HG02870 (cell line): Measurements from ENCODE around the gene DOCK11.

Experiments
- ATAC-seq: cut with Tn5 transposase; IDR thresholded peaks from one replicate; pipeline ENCODE4 v1.9.1; 2021; ENCODE audit warnings: mild to moderate bottlenecking, moderate library complexity; ENCODE audit not compliant: unreplicated experiment

DOCK11 gene

DNA sequence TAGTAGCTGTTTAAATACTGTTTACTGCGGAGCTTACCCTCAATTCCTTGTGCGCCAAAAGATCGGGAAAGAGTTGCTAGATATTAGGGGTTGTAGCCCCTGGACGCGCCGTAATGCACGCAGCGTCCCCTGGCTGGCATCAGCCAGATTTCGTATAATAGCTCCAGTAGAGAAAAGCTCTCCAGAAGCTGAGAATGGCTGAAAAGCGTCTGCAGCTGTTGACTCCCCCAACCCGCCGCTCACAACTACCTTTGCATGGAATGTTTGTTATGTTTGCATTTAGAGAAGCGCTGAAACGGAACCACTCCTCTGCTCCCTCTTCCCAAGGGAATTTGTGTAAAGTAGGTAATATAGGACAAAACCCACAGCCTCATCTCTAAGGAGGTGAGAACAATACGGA, 3.7 kb downstream of the DOCK11 start:
- ATAC-seq = no peak

DNA sequence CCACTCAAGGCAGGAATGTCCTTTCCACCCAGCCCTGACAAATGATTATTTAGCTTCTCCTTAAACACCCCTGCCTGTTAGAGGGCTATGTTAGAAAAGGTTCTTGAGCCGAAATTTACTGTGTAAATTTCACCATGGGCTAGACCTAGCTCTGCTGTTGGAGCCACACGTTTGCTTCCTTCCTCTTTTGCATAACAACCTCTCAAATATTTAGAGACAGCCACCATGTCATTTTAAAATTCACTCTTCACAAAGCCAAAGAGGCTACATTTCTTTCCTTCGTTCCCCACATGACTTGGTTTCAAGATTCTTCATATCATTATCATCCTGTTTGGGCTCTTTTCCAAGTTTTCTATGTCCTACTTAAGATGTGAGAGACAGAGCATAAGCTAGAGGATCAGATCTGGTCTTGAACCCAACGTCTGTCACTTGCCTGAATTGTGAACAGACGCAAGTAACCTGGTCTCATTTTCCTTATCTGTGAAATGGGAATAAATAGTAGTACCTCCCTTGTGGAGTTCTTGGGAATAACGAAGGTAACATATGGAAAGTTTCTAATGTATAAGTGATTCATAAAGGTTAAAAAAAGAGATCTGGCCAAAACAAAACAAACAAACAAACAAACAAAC, 6.7 kb downstream of the DOCK11 start:
- ATAC-seq = no peak

DNA sequence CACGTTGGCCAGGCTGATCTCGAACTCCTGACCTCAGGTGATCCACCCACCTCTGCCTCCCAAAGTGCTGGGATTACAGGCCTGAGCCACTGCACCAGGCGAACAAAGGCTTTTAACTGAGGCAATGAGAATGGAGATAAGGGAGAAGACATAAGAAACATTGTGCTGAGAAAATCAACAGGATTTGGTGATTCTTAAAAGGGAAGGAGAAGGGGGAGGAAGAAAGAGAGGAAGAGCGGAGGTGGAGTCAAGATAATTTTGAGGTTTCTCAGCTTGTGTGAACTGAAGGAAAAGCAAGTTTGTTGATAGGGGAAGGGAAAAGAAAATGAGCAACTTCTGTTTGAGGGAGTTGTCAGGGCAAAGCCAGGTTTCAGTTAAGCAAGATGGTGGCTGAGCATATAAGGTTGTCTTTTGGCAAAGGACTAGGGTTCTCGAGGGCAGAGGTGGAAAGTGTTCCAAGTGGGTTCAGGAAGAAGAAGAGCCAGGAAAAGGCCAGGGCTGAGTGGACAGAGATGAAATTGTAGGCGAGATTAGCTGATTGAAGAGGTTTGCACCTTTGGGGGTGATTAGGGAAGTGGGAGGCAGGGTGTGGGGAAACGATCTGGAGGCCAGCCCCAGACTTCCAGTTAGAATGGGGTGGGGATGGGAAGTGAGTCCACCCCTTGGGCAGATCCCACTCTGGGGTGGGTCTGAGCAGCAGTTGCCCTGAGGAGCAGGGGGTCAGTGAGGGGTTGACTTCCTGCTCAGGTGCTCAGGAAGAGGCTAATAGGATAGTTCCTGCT, 7.8 kb downstream of the DOCK11 start:
- ATAC-seq = no peak

DNA sequence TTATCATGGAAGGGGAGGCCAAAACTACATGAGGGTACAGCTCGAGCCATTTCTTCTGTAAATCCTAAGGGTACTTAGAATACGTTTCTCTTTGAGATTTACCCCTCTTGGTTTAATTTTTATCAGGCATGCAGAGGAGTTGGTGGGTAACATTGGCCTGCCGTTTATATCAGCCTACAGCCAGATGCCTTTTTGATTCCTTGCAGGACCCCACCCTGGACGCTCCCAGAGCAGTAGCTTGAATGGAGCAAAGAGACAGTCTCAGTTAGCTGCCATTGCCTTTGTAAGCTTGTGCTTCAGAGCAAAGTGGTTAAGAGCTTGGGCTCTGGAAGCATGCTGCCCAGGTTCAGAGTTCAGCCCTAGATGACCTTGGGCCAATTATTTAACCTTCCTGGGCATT, 9.0 kb downstream of the DOCK11 start:
- ATAC-seq = no peak

DNA sequence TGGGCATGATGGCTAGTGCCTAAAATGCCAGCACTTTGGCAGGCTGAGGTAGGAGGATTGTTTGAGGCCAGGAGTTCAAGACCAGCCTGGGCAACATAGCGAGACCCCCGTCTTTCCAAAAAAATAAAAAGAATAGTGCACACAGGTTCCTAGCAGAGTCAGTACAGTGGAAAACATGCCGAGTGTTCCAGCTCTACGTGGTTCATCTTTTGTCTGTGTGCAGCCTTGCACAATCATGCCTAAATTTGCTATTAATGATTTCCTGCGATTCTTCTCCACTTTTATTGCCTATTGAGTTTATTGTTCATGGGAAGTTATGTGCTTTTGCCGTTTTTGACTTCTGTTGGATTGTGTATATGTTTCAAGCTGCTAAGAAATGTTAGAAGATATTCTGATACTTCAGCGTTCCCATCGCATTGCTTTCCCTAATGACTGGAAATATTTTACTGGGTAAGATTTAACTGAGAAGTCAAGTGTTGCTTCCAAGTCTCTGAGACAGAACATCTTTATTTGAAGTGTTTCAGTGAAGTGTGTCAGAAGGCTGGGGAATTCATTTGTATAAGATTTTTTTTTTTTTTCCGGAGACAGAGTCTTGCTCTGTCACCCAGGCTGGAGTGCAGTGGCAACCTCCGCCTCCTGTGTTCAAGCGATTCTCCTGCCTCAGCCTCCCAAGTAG, 11.3 kb downstream of the DOCK11 start:
- no peak for ATAC-seq

DNA sequence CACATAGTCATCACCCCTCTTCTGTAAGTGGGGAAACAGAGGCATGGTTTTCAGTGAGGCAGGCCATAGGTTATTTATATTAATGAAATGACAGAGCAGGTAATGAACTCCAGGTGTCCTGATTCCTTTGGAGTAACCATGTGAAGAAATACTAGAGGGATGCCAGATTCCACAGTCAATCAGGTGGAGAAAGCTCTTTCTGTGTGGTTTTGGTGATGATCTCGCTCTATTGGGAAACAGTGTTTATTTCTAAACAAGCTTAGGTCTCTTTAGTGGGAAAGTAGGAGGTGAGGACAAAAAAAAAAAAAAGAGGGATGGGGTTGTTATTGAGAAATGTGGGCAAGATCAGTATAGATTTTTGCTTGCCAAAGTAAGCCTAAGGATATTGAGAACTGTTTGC, 12.2 kb downstream of the DOCK11 start:
- no peak for ATAC-seq

DNA sequence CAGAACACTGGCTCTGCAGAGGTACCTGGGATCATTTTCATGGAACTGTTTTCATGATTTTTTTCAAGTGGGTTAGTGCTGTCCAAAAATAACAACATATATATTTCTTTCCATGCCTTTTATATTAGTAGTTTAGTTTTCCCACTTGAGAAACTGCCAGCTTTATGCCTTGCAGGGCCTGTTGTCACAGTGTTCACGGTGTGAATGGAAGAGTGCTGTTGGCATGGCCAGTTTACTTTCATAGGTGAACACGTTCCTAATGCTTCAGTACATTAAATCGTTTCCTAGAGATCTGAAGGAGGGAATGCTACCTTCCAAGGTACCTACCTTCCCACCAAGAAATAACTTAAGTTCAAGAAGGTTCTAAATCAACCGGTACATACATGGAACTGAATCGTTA, 12.6 kb downstream of the DOCK11 start:
- no peak for ATAC-seq

DNA sequence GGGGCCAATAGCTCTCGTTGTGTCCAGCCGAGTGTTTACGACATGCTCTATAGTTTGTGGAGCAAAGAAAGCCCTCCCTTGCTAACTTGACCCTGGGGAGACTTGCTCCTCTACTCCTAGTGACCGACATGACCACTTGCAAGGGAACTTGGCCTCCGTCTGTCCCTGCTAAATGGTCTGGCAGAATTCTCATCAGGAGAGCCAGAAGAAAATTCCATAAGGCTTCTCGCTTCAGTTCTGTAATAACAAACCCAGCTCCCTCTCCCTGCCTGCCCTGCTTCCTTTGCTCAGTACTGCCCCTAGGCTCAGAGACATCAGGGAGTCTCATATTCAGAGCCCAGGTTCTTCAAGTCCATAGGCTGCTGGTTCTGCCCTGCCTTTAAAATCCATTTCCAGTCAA, 13.0 kb downstream of the DOCK11 start:
- ATAC-seq = no peak

DNA sequence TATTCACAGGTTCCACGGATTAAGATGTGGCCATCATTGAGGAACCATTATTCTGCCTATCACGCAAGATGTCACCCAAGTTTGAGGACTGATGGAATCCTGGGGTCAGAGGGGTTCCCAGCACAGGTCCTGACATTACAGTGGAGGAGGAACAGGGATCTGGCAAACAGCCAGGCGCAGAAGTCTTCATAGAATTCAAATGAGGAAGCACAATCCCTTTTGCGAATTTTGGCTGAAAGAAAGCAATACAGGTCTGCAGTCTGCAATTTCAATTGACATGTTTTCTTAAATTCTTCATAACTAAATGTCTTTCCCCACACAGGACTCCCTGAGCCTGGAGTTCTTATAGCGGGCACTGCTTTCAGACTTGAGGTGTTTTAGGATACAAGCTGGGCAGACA, 14.5 kb downstream of the DOCK11 start:
- ATAC-seq = no peak

DNA sequence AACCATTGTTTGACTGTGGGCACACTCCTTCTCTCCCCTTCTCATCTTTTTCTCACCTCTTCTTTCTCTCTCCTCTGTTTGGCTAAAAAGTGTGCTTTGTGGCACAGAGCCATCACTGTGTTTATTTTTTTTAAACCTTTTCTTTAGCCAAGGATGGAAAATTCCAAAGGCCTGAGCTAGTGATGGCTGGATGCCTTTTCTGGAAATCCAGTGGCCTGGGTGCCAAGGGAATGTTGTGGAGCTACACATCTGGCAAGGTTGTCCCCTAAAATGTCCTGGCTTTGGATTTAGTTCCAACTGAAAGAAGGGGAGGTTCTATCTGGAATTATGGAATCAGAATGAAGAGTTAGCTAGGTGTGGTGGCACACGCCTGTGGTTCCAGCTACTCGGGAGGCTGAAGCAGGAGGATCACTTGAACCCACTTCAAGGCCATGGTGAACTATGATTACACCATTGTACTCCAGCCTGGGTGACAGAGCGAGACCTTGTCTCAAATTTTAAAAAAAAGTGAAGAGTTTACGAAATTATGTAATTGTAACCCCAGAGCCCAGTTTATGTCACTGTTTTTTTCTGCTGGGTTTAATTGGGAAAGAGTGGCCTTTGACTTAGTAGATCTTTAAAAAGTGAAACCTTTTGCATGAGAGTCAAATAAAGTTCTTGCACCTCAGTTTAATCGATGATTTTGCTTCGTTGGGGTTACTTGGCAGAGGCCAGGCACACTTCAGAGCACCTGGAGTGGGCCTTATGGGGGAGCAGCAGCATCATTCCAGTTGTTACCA, 17.7 kb downstream of the DOCK11 start:
- no peak for ATAC-seq

DNA sequence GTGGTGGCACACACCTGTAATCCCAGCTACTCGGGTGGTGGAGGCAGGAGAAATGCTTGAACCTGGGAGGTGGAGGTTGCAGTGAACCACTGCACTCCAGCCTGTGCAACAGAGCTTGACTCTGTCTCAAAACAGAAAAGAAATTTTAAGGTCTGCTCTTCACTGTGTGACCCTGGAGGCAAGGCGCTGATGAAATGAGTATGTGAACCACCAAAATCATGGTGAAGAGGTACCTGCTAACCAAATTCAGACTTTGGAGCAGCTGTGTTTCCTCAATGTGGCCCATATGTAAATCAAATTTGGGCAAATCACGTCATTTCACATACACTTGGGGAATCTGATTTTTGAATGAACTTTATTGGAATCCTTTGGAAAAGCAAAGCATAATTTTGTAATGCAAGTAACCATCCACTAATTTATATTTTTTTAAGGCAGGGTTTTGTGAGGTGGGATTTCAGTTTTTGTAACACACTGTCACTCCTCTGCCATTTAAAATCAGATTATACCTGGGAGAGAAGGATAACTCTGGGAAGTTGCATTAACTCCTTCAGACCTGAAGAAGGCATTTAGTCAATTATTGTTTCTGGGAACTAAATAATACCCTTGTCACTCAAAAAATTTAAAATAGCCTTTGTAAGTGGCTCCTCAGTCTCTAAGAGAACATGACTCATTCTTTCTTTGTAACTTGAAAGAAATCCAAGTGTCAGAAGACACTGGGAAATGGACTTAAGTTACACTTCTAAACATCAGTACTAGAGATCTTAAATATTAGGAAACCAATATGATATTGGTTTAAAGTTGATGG, 24.0 kb downstream of the DOCK11 start:
- peak; percentile 67 for ATAC-seq

DNA sequence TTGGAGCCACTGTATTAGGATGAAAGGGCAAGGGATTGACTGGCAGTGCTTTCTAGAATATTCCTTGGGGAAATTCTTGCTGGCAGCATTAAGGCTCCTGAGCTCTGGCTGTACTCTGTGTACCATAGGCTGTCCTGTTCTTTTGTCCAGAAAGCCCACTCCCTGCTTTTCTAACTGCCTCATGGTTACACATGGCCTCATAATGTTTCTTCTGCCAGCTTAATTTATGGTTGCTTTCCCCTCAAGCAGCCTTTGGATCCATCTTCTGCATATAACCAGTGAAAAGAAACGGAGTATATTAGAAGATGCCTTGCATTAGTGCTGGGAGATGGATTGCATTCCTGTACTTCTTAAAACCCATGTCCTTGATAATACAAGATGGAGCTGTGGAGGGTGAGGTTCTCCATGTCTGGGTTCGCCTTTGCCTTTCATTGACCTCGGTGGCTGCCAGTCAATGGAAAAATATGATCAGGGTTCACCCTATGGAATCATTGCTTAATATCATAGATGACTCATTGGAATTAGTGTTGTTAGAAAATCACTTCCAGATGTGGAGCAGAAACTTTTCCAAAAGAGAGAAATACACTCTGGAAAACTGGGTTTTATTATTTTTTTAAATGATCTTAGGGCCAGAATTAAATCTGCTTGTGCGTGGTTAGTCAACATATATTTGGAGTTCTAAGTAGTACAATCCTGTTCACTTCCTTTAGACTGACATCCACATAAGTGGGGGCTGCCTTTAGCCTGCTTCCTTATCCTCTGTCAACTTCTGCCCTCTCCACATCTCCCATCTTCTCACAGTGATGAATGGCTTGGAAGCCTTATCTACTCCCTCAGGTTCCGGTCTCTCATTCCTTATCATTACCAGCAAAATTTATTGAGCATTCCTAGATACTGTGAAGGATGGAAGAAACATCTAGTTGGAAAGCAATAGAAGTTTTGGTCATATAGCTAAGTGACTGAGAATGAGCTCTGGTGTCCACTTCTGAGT, 24.9 kb downstream of the DOCK11 start:
- ATAC-seq = no peak

DNA sequence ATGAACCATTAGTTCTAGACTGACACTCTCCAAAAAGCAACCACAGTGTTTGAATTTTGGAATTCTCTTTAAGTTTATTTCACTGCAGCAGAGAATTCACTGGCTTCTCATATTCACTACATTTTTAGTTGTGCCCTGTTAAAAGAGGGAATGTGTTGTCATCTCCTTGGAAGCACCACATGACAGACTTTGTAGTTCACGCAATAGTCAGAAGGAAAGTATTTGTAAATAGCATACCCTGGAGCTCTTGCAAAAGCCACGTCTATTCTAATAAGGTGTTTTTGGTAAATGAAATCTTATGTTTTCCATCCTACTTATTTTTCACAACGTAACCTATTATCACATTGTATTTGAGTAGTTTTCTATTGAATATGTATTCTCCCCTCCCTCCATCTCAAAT, 25.8 kb downstream of the DOCK11 start:
- no peak for ATAC-seq

DNA sequence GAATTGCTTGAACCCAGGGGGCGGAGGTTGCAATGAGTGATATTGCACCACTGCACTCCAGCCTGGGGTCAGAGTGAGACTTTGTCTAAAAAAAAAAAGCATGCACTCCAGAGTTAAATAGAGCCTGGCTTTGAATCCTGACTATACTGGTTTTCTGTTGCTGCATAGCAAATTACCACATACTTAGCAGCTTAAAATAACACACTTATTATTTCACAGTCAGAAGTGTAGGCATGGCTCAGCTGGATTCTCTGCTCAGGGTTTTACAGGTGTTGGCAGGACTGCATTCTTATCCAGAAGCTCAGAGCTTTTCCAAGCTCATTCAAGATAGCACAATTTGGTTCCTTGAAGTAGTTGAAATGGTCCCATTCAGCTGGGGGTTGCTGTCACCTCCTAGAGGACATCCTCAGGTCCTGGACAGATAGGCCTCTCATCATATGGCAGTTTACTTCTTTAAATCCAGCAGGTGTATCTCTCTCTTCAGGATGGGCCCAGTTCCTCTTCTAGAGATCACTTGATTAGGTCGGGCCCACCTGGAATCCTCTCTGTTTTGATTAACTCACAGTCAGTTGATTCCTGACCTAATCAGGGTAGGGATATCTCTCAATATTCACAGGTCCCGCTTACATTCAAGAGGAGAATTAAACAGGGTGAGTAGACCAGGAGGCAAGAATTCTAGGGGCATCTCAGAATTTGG, 26.8 kb downstream of the DOCK11 start:
- no peak for ATAC-seq

DNA sequence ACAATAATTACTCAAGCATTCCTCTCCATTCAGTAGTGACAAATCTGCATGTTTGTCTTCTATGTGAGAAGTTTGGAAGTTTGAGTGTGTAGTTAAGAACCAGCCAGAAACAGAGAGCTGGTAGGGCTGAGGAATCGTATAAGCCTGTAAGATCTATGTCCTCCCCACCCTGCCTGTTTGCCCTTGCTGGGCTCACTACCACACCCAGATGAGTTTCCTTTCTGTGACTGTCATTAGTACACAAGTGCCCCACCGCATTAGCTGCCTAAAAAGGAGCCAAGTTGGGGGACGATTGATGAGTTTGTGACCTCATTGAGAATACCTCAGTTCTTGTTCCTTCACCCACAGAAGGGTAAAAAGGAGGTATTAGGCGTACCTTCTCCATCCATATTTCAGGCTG, 28.3 kb downstream of the DOCK11 start:
- no peak for ATAC-seq

DNA sequence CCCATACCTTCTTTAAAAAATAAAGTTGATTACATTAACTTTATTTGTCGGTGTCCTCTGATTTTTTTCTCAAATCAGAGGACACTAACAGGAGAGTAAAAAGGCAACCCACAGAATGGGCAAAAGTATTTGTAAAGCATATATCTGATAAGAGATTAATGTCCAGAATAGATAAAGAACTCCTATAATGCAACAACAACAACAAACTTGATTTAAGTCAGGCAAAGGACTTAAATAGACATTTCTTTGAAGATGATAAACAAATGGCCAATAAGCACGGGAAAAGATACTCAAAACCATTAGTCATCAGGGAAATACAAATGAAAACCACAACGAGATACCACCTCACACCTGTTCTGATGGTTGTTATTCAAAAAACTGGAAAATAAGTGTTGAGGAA, 28.7 kb downstream of the DOCK11 start:
- ATAC-seq = no peak

DNA sequence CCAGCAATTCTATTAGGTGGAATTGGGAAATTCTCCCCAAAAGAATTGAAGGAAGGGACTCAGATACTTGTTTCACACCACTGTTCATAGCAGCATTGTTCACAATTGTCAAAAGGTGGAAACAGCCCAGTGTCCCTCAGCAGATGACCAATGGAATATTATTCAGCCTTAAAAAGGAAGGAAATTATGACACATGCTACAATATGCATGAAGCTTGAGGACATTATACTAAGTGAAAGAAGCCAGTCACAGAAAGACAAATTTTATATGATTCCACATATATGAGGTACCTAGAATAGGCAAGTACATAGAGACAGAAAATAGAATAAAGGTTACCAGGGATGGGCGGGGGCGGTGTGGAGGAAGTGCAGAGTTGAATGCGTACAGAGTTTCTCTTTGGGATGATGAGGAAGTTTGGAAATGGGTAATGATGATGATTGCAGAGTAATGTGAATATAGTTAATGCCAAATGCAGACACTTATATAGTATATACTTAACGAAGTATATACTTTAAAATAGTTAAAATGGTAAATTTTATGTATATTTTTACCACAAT, 29.6 kb downstream of the DOCK11 start:
- no peak for ATAC-seq

DNA sequence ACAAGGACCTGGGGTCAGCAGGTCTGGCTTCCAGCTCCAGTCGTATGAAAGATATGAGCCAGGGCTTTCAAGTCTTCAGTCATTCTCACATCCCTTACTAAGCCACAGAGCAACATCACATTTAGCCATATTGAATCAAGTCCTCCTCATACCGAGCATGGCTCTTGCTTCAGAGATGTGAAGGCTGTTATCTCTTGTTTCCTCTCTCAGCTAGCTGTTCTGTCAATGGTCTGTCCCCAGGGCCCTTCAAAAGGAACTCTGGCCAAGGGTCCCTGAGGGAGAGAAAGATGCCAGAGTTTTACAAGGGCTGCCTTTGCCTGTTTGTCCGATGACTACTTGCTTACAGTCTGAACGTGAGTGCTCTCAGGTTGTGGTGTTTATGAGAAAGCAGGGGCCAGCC, 30.5 kb downstream of the DOCK11 start:
- ATAC-seq = no peak
